HG03139 (cell line): ENCODE results near the gene GALM.

ENCODE experiments used
- ATAC-seq: cut with Tn5 transposase; IDR thresholded peaks from one replicate; pipeline ENCODE4 v1.9.1; 2021; ENCODE audit not compliant: unreplicated experiment

The GALM gene

DNA sequence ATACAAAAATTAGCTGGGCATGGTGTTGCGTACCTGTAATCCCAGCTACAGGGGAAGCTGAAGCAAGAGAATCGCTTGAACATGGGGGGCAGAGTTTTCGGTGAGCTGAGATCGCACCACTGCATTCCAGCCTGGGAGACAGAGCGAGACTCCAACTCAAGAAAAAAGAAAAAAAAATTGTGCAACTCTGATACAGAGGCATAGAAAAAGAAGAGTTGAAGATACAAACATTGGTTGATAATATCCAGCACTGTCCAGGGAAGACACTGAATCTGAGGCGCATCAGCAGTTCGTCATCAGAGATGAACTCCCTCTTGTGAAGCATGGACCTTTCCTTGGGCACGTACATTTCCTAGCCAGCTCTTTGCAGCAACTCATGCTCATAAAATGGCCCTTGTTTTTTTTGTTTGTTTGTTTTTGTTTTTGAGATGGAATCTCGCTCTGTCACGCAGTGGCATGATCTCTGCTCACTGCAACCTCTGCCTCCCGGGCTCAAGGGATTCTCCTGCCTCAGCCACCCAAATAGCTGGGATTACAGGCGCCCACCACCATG, 16.7 kb upstream of the GALM start:
- no peak for ATAC-seq

GRCh38 chr2:38650012-38650411, 15.9 kb upstream of the GALM start:
- ATAC-seq: no peak

GRCh38 chr2:38650717-38651116, 15.2 kb upstream of the GALM start:
- no peak for ATAC-seq

DNA sequence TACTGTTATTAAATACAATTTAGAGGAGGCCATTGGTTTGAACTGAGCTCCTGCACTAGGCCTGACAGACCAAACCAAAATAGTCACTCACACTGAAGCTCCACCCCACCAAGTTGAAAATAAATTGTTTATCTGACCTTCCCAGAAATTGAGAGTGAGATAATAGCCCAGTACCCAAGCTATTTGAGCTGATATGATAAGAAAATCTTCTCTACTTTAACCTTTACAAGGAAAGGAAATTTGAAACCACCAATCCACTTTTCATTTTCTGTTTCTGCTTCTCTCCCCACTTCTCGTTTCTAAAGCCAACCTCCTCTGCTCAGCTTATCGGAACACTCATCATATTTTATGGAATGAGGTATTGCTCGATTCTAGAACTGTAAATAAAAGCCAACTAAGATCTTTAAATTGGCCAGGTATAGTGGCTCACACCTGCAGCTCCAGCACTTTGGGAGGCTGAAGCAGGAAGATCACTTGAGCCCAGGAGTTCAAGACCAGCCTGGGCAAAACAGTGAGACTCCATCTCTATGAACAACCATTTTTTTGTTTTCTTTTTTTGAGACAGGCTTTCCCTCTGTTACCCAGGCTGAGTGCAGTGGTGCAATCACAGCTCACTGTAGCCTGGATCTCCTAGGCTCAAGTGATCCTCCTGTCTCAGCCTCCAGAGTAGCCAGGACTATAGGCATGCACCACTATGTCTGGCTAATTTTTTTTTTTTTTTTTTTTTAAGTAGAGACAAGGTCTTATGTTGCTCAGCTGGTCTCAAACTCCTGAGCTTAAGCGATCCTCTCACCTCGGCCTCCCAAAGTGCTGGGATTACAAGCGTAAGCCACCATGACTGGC, 13.3 kb upstream of the GALM start:
- ATAC-seq: no peak

DNA sequence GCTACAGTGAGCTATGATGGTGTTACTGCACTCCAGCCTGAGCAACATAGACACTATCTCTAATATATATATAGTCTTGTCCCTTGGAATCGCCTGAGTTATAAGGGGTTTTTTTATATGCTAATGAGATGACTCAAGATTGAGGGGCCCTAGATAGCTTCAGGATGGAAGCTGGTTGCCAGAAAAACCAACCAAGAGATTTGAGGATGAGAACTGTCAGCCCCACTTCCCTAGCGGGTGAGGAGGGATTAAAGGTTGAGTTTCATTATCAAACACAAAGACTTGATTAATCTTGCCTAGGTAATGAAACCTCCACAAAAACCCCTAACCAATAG, 12.6 kb upstream of the GALM start:
- no peak for ATAC-seq

- no peak for ATAC-seq
Observed at GRCh38 chr2:38653715-38654527, 12.0 kb upstream of the GALM start.

DNA sequence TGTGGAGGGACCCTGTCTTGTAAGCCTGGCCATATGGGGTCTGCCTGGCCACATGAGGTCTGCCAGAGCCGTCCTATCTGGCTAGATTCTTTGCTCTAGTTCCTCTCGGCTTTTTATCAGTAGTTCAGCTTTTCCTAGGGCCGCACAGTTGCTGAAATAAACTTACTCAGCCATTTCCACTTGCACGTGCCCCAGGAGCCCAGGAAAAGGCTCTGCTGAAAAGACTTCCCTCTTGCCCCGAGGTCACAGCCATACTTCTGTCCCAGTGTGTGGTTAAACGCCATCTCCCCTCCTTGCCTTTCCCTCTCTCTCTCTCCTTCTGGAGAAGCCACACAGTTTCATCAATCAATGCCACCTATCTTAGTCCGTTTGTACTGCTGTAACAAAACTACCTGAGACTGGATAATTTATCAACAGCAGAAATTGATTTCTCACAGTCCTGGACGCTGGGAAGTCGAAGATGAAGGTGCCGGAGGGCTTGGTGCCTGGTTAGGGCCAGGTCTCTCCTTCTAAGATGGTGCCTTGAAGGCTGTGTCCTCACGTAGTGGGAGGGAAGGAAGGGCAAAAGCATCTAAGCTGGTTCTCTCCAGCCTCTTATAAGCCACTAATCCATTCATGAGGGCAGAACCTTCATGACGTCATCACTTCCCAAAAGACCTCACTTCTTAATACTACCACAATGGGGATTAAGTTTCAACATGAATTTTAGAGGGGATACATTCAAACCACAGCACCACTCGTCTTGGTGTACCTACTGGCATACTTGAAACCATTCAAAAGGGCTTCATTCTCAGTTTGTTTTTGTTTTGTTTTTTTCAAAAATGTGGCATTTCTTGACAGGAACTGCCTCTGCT, 11.2 kb upstream of the GALM start:
- no peak for ATAC-seq

- ATAC-seq: no peak
Observed at GRCh38 chr2:38655441-38655840, 10.5 kb upstream of the GALM start.

DNA sequence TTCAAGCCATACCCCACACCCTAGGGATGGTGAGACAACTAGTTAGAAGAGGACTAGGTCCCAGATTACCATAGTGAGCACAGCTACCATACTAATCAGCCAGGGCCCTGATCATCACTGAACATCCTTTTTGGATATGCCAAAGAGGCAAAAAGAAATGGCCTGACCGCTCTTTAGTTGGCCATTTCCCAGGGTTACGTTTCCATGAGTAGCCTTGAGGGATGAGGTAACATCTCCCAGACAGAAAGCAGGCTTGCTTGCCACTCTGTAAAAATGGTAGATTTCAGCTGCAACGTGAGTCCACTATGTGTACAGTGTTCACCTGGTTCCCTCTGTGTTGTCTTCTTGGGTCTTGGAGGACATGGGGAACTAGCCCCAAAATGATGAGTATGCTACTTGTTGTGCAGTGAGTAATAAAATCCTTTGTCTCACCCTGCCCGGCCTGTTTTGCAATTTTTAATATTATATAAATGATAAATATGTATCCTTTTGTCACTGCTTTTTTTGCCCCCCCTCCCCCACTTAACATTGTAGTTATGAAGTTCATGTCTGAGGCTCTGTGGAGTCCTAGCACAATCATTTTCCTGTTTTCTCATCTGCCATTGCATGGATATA, 8.9 kb upstream of the GALM start:
- no peak for ATAC-seq

GRCh38 chr2:38658613-38659012, 7.3 kb upstream of the GALM start:
- ATAC-seq: no peak

GRCh38 chr2:38659115-38659514, 6.8 kb upstream of the GALM start:
- no peak for ATAC-seq

- no peak for ATAC-seq
Observed at GRCh38 chr2:38660282-38660681, 5.6 kb upstream of the GALM start.

GRCh38 chr2:38661306-38661705, 4.6 kb upstream of the GALM start:
- ATAC-seq: no peak

GRCh38 chr2:38666556-38666910, 619 bp downstream of the GALM start:
- peak; percentile 15 for ATAC-seq

DNA sequence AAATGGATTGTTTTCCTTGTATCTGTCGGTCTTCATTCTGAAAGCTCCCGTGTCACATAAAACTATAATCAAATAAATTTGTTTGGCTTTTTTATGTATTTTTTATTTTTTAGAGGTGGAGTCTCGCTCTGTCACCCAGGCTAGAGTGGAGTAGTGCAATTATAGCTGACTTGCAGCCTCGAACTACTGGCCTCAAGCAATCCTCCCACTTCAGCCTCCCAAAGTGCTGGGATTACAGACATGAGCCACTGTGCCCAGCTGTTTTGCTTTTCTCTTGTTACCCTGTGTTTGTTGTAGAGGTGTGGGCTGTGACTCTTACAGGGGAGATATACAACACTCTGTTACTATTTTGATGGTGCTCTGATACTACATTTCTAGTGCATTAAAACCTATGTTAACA, 2.2 kb downstream of the GALM start:
- no peak for ATAC-seq

DNA sequence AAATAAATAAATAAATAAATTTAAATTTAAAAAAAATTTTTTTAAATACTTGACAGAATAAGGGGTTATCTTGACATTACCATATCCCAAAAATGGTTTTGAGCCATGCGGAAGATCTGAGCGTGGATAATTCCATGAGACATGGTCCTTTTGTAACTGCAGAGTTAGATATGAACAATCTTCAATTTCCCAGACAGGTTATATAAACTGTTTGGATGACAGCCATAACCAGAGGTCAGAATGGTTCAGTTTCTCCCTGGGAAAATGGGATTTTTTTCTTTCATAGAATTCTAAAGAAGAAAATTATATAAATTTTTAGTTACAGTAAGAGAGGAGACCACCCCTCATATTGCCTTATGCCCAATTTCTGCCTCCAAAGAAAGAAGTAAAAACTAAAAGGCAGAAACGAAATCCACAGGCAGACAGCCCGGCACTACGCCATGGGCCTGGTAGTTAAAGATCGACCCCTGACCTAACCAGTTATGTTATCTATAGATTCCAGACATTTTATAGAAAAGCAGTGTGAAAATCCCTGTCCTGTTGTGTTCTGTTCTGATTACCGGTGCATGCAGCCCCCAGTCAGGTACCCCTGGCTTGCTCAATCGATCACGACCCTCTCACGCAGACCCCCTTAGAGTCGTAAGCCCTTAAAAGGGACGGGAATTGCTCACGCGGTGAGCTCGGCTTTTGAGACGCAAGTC, 3.0 kb downstream of the GALM start:
- ATAC-seq: no peak

DNA sequence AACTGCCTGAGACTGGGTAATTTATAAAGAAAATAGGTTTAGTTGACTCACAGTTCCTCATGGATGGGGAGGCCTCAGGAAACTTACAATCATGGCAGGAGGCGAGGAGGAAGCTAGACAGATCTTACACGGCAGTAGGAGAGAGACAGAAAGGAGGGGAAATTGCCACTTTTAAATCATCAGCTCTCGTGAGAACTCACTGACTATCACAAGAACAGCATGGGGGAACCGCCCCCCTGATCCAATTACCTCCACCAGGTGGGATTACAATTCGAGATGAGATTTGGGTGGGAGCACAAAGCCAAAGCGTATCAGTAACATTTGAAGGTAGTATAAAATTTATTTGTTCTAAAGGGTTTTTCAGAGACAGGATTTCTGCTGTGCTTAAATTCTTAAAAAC, 5.4 kb downstream of the GALM start:
- no peak for ATAC-seq

GRCh38 chr2:38671946-38672345, 6.0 kb downstream of the GALM start:
- no peak for ATAC-seq

DNA sequence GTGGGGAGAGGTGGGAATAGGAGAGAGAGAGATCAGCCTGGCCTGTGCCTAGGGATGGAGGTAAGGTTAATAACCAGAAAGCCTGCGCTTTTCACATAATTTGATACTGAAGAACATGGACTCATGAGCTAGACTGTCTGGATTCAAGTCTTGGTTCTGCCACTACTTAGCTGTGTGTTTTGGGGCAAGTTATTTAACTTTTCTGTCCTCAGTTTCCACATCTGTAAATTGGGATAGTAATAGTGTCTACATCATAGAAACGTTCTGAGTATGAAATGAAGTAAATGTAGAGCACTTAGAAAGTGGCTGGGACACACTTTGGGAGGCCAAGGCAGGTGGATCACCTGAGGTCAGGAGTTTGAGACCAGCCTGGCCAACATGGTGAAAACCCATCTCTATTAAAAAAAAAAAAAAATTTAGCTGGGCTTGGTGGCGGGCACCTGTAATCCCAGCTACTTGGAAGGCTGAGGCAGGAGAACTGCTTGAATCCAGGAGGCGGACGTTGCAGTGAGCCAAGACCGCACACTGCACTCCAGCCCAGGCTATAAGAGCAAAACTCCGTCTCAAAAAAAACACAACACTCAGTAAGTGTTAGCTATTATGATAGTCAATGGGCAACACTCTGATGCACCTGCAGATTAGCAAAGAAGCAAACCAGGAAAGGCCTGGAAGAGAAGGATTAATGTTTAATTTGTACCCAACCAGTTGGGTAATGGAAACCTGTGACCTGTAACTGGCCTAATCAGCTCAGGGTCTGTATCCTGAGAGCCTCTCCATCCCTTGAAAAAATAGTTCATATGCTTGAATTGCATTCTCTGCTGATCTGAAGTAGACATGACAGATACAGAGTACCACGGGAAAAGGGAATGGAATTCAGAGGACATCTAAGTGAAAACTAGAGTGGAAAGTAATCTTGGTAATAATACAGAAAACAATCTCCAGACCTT, 6.8 kb downstream of the GALM start:
- no peak for ATAC-seq
